Neuronal stem cell (in vitro differentiated cells): ENCODE data around the gene TRIM17.

Source experiments
- DNase-seq: peaks from one replicate; pipeline ENCODE4 v3.0.0-alpha.2; 2013; ENCODE audit warnings: low spot score
- H2AFZ ChIP-seq: one replicate; pipeline ENCODE4 v1.6.1; 2013; ENCODE audit warnings: mild to moderate bottlenecking, low read length, inconsistent platforms
- H2AK5ac ChIP-seq: 2 replicates; pipeline ENCODE4 v1.6.1; 2013; ENCODE audit warnings: low read depth, mild to moderate bottlenecking, inconsistent platforms, low read length, moderate library complexity, mixed read lengths
- H2BK120ac ChIP-seq: 2 replicates; pipeline ENCODE4 v1.6.1; 2013; ENCODE audit warnings: low read depth, mild to moderate bottlenecking, inconsistent platforms, low read length, moderate library complexity, mixed read lengths
- H2BK12ac ChIP-seq: one replicate; pipeline ENCODE4 v1.6.1; 2013; ENCODE audit warnings: low read length, inconsistent platforms
- H2BK15ac ChIP-seq: 2 replicates; pipeline ENCODE4 v1.6.1; 2013; ENCODE audit warnings: mild to moderate bottlenecking, low read length, inconsistent platforms, mixed read lengths
- H2BK5ac ChIP-seq: one replicate; pipeline ENCODE4 v1.6.1; 2013; ENCODE audit warnings: inconsistent platforms, mild to moderate bottlenecking, low read length, moderate library complexity
- H3K14ac ChIP-seq: one replicate; pipeline ENCODE4 v1.6.1; 2013; ENCODE audit warnings: low read length, inconsistent platforms
- H3K18ac ChIP-seq: 2 replicates; pipeline ENCODE4 v1.6.1; 2013; ENCODE audit warnings: low read length, inconsistent platforms
- H3K23ac ChIP-seq: 2 replicates; pipeline ENCODE4 v1.6.1; 2013; ENCODE audit warnings: low read depth, mild to moderate bottlenecking, mixed read lengths, low read length, inconsistent platforms; ENCODE audit not compliant: poor library complexity
- H3K27ac ChIP-seq: replicated peaks from 3 replicates; pipeline ENCODE4 v1.5.1; 2013; ENCODE audit warnings: low read length, inconsistent platforms
- H3K27me3 ChIP-seq, 3 experiments: 2 replicates each; pipeline ENCODE4 v1.6.1; 2013; ENCODE audit warnings: low read length in 3 of 3, mild to moderate bottlenecking in 2 of 3, inconsistent platforms in 1 of 3, low read depth in 1 of 3, mixed read lengths in 1 of 3, moderate library complexity in 1 of 3; ENCODE audit not compliant: control insufficient read depth in 3 of 3, insufficient read depth in 3 of 3
- H3K36me3 ChIP-seq, 2 donors: replicated peaks in 1 of 2; 2 replicates each; pipeline ENCODE4 v1.6.1; 2013; ENCODE audit warnings: low read length in 2 of 2; ENCODE audit not compliant: control insufficient read depth in 2 of 2, insufficient read depth in 2 of 2
- H3K4ac ChIP-seq: 2 replicates; pipeline ENCODE4 v1.6.1; 2013; ENCODE audit warnings: inconsistent platforms, mild to moderate bottlenecking, low read length, moderate library complexity
- H3K4me1 ChIP-seq, 2 donors: 1 replicate in 1 of 2; 2 replicates in 1 of 2; pipeline ENCODE4 v1.6.1; 2013; ENCODE audit warnings: low read length in 2 of 2, low read depth in 1 of 2; ENCODE audit not compliant: control insufficient read depth in 2 of 2, insufficient read depth in 1 of 2
- H3K4me2 ChIP-seq: one replicate; pipeline ENCODE4 v1.6.1; 2013; ENCODE audit warnings: mild to moderate bottlenecking, low read length, inconsistent platforms; ENCODE audit not compliant: insufficient read depth, poor library complexity, severe bottlenecking
- H3K4me3 ChIP-seq, 2 donors: 2 replicates each; pipeline ENCODE4 v1.5.1; 2013; ENCODE audit warnings: low read length in 2 of 2, mild to moderate bottlenecking in 2 of 2, inconsistent platforms in 1 of 2, moderate library complexity in 1 of 2
- H3K79me1 ChIP-seq: one replicate; pipeline ENCODE4 v1.6.1; 2013; ENCODE audit warnings: low read depth, mild to moderate bottlenecking, inconsistent platforms, low read length, moderate library complexity
- H3K9ac ChIP-seq: one replicate; pipeline ENCODE4 v1.6.1; 2013; ENCODE audit warnings: mild to moderate bottlenecking, low read depth, low read length, inconsistent platforms; ENCODE audit not compliant: poor library complexity
- H3K9me3 ChIP-seq, 2 donors: replicated peaks in 1 of 2; 2 replicates each; pipeline versions ENCODE3 to v1.6.1; 2013; ENCODE audit warnings: low read length in 2 of 2, mild to moderate bottlenecking in 2 of 2, inconsistent platforms in 1 of 2, low read depth in 1 of 2, mixed read lengths in 1 of 2, moderate library complexity in 1 of 2; ENCODE audit not compliant: control insufficient read depth in 2 of 2, insufficient read depth in 1 of 2
- H4K8ac ChIP-seq: one replicate; pipeline ENCODE4 v1.6.1; 2013; ENCODE audit warnings: low read depth, mild to moderate bottlenecking, inconsistent platforms, low read length, moderate library complexity
- H4K91ac ChIP-seq: one replicate; pipeline ENCODE4 v1.6.1; 2013; ENCODE audit warnings: low read length, low read depth, mild to moderate bottlenecking, inconsistent platforms; ENCODE audit not compliant: poor library complexity
- WGBS, 2 donors: extraction: QIAGEN DNeasy Blood & Tissue Kit; methylation state at CpG; one replicate each; pipeline ENCODE4 v1.1.7; 2013; ENCODE audit warnings: missing lambda C conversion rate in 2 of 2, mixed read lengths in 1 of 2; ENCODE audit not compliant: insufficient read length in 2 of 2, insufficient replicate concordance in 1 of 2; ENCODE audit errors: extremely low coverage in 2 of 2; 5-methylcytosine and 5-hydroxymethylcytosine counted together

TRIM17 gene

GRCh38 chr1:228423404-228424053 is 6.9 kb upstream of the TRIM17 start:
- H3K36me3 ChIP-seq, result no peaks in the 10 kb centered on the region
- no peak overlapping the region for H2BK120ac ChIP-seq
- peaks cover 0 to 3% of the 10 kb centered on the region in 2 donors for H3K4me1 ChIP-seq
- H3K23ac ChIP-seq, result no peak overlapping the region
- no peak overlapping the region for H3K27ac ChIP-seq
- H3K14ac ChIP-seq, result no peak overlapping the region
- no peak overlapping the region for H2AFZ ChIP-seq
- no peak overlapping the region for H2BK12ac ChIP-seq
- H4K91ac ChIP-seq, result no peak overlapping the region
- WGBS, 2 donors, result no CpG with 5 or more reads among the region's 7 CpGs
- peaks cover 0 to 2% (median 0%) of the 10 kb centered on the region in 3 experiments for H3K27me3 ChIP-seq
- no peak overlapping the region for H2AK5ac ChIP-seq
- DNase-seq, result no peak
- H3K4me3 ChIP-seq, result no peak overlapping the region
- H3K18ac ChIP-seq, result no peak overlapping the region
- no peak overlapping the region for H3K4ac ChIP-seq
- H3K9me3 ChIP-seq, result peaks cover 0 to 3% of the 10 kb centered on the region in 2 donors
- no peak overlapping the region for H2BK15ac ChIP-seq
- H3K9ac ChIP-seq, result no peak overlapping the region
- H3K79me1 ChIP-seq, result no peaks in the 10 kb centered on the region
- peak overlapping the region; percentile 54 for H4K8ac ChIP-seq
- H2BK5ac ChIP-seq, result no peak overlapping the region
- H3K4me2 ChIP-seq, result no peak overlapping the region

- no peak overlapping the region for H2BK12ac ChIP-seq
- no peak overlapping the region for H3K27ac ChIP-seq
- H3K4me1 ChIP-seq, result peaks cover 0 to 3% of the 10 kb centered on the region in 2 donors
- no peak overlapping the region for H3K23ac ChIP-seq
- H3K9ac ChIP-seq, result no peak overlapping the region
- no peak overlapping the region for H3K4me2 ChIP-seq
- no peak overlapping the region for H4K91ac ChIP-seq
- no peak overlapping the region for H3K4me3 ChIP-seq
- H2BK15ac ChIP-seq, result no peak overlapping the region
- H3K27me3 ChIP-seq, result peaks cover 0 to 8% (median 0%) of the 10 kb centered on the region in 3 experiments
- no peak overlapping the region for H4K8ac ChIP-seq
- no peaks in the 10 kb centered on the region for H3K36me3 ChIP-seq
- H2AFZ ChIP-seq, result no peak overlapping the region
- no peak overlapping the region for H3K14ac ChIP-seq
- no peak overlapping the region for H2BK120ac ChIP-seq
- H2BK5ac ChIP-seq, result no peak overlapping the region
- no peak for DNase-seq
- H3K18ac ChIP-seq, result no peak overlapping the region
- H3K79me1 ChIP-seq, result no peaks in the 10 kb centered on the region
- WGBS, 2 donors, result no CpG with 5 or more reads among the region's 7 CpGs
- H3K4ac ChIP-seq, result no peak overlapping the region
- H2AK5ac ChIP-seq, result no peak overlapping the region
- peaks cover 0 to 3% of the 10 kb centered on the region in 2 donors for H3K9me3 ChIP-seq
Observed at GRCh38 chr1:228420968-228421826, 4.5 kb upstream of the TRIM17 start.

GRCh38 chr1:228417483-228418203 is 982 bp upstream of the TRIM17 start:
- Histone ChIP-seq H3K9me3 (peaks cover 0 to 3% of the 10 kb centered on the region in 2 donors), H4K91ac (no peak overlapping the region), H2AK5ac (peak overlapping the region; percentile 35), H3K23ac (no peak overlapping the region), H3K14ac (no peak overlapping the region), H2BK5ac (no peak overlapping the region), H3K4me2 (no peak overlapping the region), H2BK15ac (no peak overlapping the region), H3K79me1 (peaks cover 3% of the 10 kb centered on the region), H3K27me3 (peaks cover 0 to 13% (median 0%) of the 10 kb centered on the region in 3 experiments), H3K4me3 (no peak overlapping the region), H3K4me1 (peaks cover 0 to 11% of the 10 kb centered on the region in 2 donors), H3K18ac (peak overlapping the region; percentile 53), H3K4ac (no peak overlapping the region), H2AFZ (no peak overlapping the region), H4K8ac (no peak overlapping the region), H2BK12ac (no peak overlapping the region), H2BK120ac (no peak overlapping the region), H3K36me3 (peaks cover 5 to 6% of the 10 kb centered on the region in 2 donors), H3K27ac (no peak overlapping the region), H3K9ac (peak overlapping the region; percentile 54)
- no peak for DNase-seq
- no CpG with 5 or more reads among the region's 7 CpGs for WGBS, 2 donors
